ENCODE data around the gene SYNC.
A peak's percentile ranks its signal among the peaks of the same experiment; 100 is the strongest.
"Not testable (repeated sequence)": the region's sequence is repeated elsewhere in the genome, so short reads cannot be mapped to it uniquely, and the experiment has no call there.

Gene SYNC

DNA sequence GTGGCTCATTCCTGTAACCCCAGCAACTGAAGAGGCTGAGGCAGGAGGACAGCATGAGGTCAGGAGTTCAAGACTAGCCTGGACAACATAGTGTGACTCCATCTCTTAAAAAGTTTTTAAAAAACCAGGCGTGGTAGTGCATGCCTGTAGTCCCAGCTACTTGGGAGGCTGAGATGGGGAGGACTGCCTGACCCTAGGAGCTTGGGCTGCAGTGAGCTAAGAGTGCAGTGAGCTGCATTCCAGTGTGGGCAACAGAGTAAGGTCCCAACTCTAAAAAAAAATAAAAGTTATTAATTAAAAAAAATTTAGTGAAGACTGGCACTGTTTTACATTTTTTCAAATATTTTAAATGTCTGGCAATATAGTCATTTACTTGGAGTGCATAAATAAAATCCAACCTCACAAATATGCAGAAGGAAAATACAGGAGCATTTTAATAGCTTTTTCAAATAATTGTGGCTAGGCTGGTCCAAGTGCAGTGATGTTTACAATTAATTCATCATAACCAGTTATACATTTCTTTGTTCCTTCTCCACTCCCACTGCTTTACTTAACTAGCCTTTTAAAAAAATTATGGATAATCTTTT is 63.0 kb downstream of the SYNC start:
- no peak for DNase-seq

DNA sequence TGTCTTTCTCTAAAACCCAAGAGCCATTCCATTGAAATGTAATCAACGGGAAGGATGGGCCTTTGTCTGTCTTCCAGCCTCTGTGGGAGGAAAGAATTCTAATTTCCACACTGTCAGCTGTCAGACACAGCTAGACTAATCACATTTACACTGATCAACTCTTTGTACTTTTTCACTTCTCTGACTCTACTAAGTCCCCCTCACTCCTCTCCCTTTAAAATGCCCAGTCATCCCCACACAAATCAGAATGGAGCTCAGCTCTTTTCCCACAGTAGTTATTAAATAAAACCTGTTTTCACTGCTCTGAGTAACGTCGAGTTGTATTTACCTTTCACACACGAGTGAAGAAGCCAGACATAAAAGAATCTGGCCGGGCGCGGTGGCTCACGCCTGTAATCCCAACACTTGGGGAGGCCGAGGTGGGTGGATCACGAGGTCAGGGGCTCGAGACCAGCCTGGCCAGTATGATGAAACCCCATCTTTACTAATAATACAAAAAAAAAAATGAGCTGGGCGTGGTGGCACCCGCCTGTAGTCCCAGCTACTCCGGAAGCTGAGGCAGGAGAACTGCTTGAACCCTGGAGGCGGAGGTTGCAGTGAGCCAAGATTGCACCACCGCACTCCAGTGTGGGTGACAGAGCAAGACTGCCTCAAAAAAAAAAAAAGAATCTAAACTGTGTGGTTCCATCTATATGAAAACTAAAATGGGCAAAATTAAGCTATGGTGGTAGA is 65.5 kb downstream of the SYNC start:
- peak; percentile 58 to 88 for DNase-seq

- DNase-seq, result no peak
Measured at GRCh38 chr1:32635508-32636277, 66.9 kb downstream of the SYNC start.

- no peak for DNase-seq
Measured at GRCh38 chr1:32632829-32633228, 69.7 kb downstream of the SYNC start.

GRCh38 chr1:32630173-32630572 is 72.4 kb downstream of the SYNC start:
- not testable (repeated sequence) for DNase-seq
